Measurements from ENCODE around the gene PALM3. TPM values are rescaled to one million over a fixed set of nuclear protein-coding genes. Genes with fewer than 3 reads are reported as not detected.
A peak's percentile ranks its signal among the peaks of the same experiment; 100 is the strongest.

Gene PALM3
- total and polyA plus RNA-seq, 2 donors (not counting 3 experiments of a cell fraction or from before 2014, with no cell fraction given) = 0.08 to 0.31 TPM

DNA sequence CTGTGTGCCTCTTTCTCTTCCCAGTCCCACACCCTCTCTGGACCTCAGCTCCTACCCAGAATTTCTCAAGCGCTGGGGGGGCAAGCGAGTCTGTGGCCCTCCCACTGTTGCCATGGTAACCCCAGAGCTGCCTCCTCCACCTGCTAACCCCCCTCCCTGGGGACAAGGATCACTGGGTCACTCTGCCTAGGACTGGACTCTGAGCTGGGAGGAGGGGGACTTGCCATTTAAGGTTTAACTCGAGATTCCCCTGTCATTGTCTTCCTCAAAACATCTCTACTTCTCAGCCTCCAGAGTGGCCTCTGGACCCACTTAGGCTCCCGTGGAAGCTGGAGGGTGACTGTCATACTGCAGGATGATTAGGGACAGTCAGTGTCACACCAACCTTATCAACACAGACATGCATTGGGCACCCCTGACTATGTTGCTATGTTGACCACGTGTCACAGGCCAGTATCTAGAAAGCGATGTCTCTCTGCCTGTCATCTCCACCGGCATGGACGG is 2.2 kb downstream of the PALM3 start:
- H4K20me1 ChIP-seq (replicated peaks; ENCODE audit: control insufficient read depth, extremely low read depth, insufficient read depth, low read length) = no peaks in the 10 kb centered on the region
- H3K4me1 ChIP-seq (ENCODE audit: control insufficient read depth, extremely low read depth, insufficient read depth, low read length) = no peaks in the 10 kb centered on the region
- TF ChIP-seq EZH2 (IDR thresholded peaks at IDR 0.05; ENCODE audit: borderline replicate concordance, low read depth, low read length, severe bottlenecking) = no peak
- TF ChIP-seq POLR2AphosphoS5 (IDR thresholded peaks at IDR 0.05; ENCODE audit: insufficient read depth, low read depth, low read length) = no peak
- no peak for TF ChIP-seq POLR2A (IDR thresholded peaks at IDR 0.05; ENCODE audit: low read depth, low read length)
- TF ChIP-seq MYC (IDR thresholded peaks at IDR 0.05; ENCODE audit: low read depth, low read length) = no peak
- TF ChIP-seq CTCF (IDR thresholded peaks at IDR 0.05; ENCODE audit: extremely low read depth in 1 of 2, insufficient read depth in 1 of 2, low read depth in 1 of 2, low read length in 2 of 2) = no peak
- no peak overlapping the region for H3K27ac ChIP-seq (ENCODE audit: insufficient read depth, low read depth, low read length)
- H3K36me3 ChIP-seq (ENCODE audit: control insufficient read depth in 2 of 2, extremely low read depth in 1 of 2, insufficient read depth in 2 of 2, low read length in 2 of 2) = no peaks in the 10 kb centered on the region
- no peaks in the 10 kb centered on the region for H3K9me3 ChIP-seq (replicated peaks; ENCODE audit: control insufficient read depth, insufficient read depth, low read length)
- DNase-seq (ENCODE audit: low read depth, low spot score) (no peak), FAIRE-seq (no peak)
- dilution Hi-C loops (cut with MboI; ENCODE audit: extremely low pct_ligation_motif_present, low sequenced_read_pairs) (no loop called here), intact Hi-C loops (cut with micrococcal nuclease) (loop anchor here (5.0 kb wide), 1 partner anchor 177 kb away; no protein-coding TSS in a partner anchor)
- peaks cover 7 to 8% of the 10 kb centered on the region in 2 experiments for H3K27me3 ChIP-seq (ENCODE audit: control insufficient read depth in 2 of 2, insufficient read depth in 2 of 2, low read length in 2 of 2)
- POLR2A ChIA-PET = no interaction called here
- CTCF ChIA-PET = interaction anchor here (0.9 to 4.6 kb wide), 32 partner anchors 9 to 181 kb away, joined by 3 to 58 read pairs (median 7); partner anchors contain the start of genes ASF1B, IL27RA, MISP3 and NANOS3
- H3K4me3 ChIP-seq (replicated peaks in 1 of 3; ENCODE audit: insufficient read depth in 1 of 3, low read depth in 1 of 3, low read length in 3 of 3) = no peak overlapping the region
- no peak overlapping the region for H2AFZ ChIP-seq (ENCODE audit: low read depth, low read length)
- BruUV-seq (replicated peaks) = no TSS peak
- no peak overlapping the region for H3K9ac ChIP-seq (replicated peaks; ENCODE audit: extremely low read depth, insufficient read depth, low read length)
- no peak overlapping the region for H3K4me2 ChIP-seq (ENCODE audit: insufficient read depth, low read length)
- H3K9me1 ChIP-seq (replicated peaks; ENCODE audit: control insufficient read depth, extremely low read depth, insufficient read depth, low read length) = no peaks in the 10 kb centered on the region
- no peaks in the 10 kb centered on the region for H3K79me2 ChIP-seq (ENCODE audit: control insufficient read depth, insufficient read depth, low read length)

GRCh38 chr19:14059093-14059480 is 2.8 kb downstream of the PALM3 start:
- DNase-seq (ENCODE audit: low read depth, low spot score) = no peak
- no peaks in the 10 kb centered on the region for H4K20me1 ChIP-seq (replicated peaks; ENCODE audit: control insufficient read depth, extremely low read depth, insufficient read depth, low read length)
- CTCF ChIA-PET = interaction anchor here (0.6 to 4.6 kb wide), 40 partner anchors 8 to 534 kb away, joined by 3 to 58 read pairs (median 5); partner anchors contain the start of genes ASF1B, IL27RA, MISP3 and NANOS3
- FAIRE-seq = no peak
- no peak overlapping the region for H3K27ac ChIP-seq (ENCODE audit: insufficient read depth, low read depth, low read length)
- no peak overlapping the region for H3K4me2 ChIP-seq (ENCODE audit: insufficient read depth, low read length)
- H3K79me2 ChIP-seq (ENCODE audit: control insufficient read depth, insufficient read depth, low read length) = no peaks in the 10 kb centered on the region
- H3K4me1 ChIP-seq (ENCODE audit: control insufficient read depth, extremely low read depth, insufficient read depth, low read length) = no peaks in the 10 kb centered on the region
- H3K9me1 ChIP-seq (replicated peaks; ENCODE audit: control insufficient read depth, extremely low read depth, insufficient read depth, low read length) = no peaks in the 10 kb centered on the region
- peaks cover 7 to 8% of the 10 kb centered on the region in 2 experiments for H3K27me3 ChIP-seq (ENCODE audit: control insufficient read depth in 2 of 2, insufficient read depth in 2 of 2, low read length in 2 of 2)
- no peaks in the 10 kb centered on the region for H3K9me3 ChIP-seq (replicated peaks; ENCODE audit: control insufficient read depth, insufficient read depth, low read length)
- TF ChIP-seq JUN (IDR thresholded peaks at IDR 0.05; ENCODE audit: borderline replicate concordance, insufficient read depth, insufficient read length, low read depth) (no peak), CTCF (IDR thresholded peaks at IDR 0.05; ENCODE audit: extremely low read depth in 1 of 2, insufficient read depth in 1 of 2, low read depth in 1 of 2, low read length in 2 of 2) (peak; percentile 67 to 87), POLR2AphosphoS5 (IDR thresholded peaks at IDR 0.05; ENCODE audit: insufficient read depth, low read depth, low read length) (no peak), MYC (IDR thresholded peaks at IDR 0.05; ENCODE audit: low read depth, low read length) (no peak)
- TF ChIP-seq, protein P1, sequence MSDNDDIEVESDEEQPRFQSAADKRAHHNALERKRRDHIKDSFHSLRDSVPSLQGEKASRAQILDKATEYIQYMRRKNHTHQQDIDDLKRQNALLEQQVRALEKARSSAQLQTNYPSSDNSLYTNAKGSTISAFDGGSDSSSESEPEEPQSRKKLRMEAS (IDR thresholded peaks at IDR 0.05; ENCODE audit: insufficient read depth, insufficient read length) = no peak
- intact Hi-C loops (cut with micrococcal nuclease) (loop anchor here (5.0 kb wide), 1 partner anchor 177 kb away; no protein-coding TSS in a partner anchor), dilution Hi-C loops (cut with MboI; ENCODE audit: extremely low pct_ligation_motif_present, low sequenced_read_pairs) (no loop called here)
- no TSS peak for BruUV-seq (replicated peaks)
- no peaks in the 10 kb centered on the region for H3K36me3 ChIP-seq (ENCODE audit: control insufficient read depth in 2 of 2, extremely low read depth in 1 of 2, insufficient read depth in 2 of 2, low read length in 2 of 2)
- no peak overlapping the region for H3K4me3 ChIP-seq (replicated peaks in 1 of 3; ENCODE audit: insufficient read depth in 1 of 3, low read depth in 1 of 3, low read length in 3 of 3)
- H3K9ac ChIP-seq (replicated peaks; ENCODE audit: extremely low read depth, insufficient read depth, low read length) = no peak overlapping the region
- POLR2A ChIA-PET = interaction anchor here (0.6 kb wide), 1 partner anchor 1053 kb away, joined by 3 read pairs; no protein-coding TSS in a partner anchor
- no peak overlapping the region for H2AFZ ChIP-seq (ENCODE audit: low read depth, low read length)

All from endothelial cell of umbilical vein (primary cell).